HG02885 (cell line): ENCODE measurements around the gene ROR1.

Source experiments
- ATAC-seq: cut with Tn5 transposase; IDR thresholded peaks from one replicate; pipeline ENCODE4 v1.9.1; 2021; ENCODE audit warnings: mild to moderate bottlenecking; ENCODE audit not compliant: unreplicated experiment, poor library complexity

The ROR1 gene

DNA sequence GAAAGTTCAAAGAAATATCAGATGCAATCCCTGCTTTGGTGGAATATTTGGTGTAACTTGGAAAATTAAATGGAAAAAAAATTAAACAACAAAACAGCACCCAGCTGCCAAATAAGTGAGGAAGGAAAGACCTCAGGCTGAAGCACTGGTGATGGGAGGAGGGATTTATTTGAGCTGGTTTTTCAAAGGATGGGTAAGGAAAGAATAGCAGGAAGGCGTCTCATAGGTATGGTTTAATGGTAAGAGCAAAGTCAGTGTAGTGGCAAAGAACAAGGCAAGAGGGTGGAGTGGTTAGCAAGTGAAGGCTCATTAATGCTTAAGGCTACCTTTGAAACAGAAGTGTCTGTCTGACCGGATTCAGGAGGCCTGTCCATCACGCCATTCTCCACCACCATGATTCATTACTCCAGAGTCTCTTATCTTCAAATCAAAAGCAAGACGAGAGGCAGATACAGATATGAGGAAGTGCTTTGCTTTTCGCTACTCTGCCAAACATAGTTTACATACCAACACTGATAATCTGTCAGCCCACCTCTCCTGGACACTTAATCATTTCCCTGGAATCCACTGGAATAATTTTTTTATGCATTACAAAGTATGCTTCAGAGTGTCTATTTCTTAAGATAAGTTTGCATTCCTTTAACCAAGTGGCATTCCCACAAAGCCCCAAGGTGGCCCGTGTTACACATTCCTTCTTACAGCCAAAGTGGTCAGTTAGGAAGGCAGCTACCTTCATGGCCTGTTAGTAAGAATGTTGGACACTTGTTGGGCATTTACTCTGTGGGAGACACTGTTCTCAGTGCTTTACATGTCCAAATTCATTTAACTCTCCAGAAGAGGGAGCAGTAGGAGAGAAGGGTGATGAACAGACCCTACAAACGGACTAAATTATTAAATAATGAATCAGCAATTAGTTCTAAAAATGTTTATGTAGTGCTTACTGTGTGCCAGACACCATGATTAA lies 146.6 kb downstream of the ROR1 start:
- no peak for ATAC-seq

DNA sequence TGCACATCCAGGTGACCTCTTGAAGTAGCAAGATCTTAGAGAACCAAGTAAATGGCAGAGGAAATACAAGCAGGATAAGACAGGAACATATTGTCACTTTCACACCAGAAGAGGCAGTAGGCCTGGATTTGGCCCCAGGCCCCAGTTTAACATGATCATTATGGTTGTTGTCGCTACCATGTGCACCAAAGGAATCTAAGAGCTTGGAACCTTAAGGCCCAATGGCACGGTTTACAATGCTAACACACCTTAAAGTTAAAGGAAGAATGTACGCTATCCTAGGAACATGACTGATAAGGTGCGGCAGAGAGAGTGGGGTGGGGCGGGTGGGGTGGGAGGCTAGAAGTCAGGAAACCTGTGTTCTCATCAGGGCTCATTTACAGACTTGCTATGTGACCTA lies 147.5 kb downstream of the ROR1 start:
- ATAC-seq = no peak

GRCh38 chr1:63921802-63922201 lies 148.0 kb downstream of the ROR1 start:
- no peak for ATAC-seq

DNA sequence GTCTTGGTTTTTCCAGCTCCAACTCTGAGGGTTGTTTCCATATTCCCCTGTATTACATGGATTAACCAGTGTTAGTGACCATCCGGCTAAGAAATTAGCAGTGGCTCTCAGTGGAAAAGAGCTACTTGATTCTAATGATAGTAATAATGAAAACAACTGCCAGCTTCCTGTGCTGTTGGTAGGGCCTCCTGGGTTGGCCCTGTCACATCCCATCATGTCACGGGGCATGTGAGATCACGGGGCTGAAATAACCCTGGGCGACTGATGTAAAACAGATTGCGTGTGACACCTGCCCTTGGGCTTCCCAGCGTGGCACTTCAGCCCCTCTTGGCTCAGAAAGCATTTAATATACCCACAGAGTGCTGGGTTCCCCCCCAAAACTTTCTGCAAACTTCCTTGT lies 149.0 kb downstream of the ROR1 start:
- no peak for ATAC-seq

DNA sequence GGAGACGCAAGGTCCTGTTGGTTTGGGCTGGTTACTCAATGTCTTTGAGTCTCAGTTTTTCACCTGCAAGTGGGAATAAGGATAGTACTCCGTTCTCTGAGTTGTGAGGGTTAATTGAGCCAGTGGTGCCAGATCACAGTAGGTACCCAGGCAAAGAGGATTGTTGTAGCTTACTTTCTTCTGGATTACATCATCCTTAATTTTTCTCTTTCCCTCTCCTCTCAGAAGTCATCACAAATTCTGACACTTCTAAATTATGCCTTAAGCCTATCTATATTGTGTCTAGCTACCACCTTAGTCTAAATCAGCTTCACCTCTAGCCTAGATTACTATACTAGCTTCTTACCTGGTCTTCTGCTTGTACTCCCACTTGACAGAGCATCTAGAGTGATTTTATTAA lies 149.5 kb downstream of the ROR1 start:
- ATAC-seq = no peak

- no peak for ATAC-seq
These were observed 150.8 kb downstream of the ROR1 start for GRCh38 chr1:63924600-63924999.

GRCh38 chr1:63928186-63929105 lies 154.6 kb downstream of the ROR1 start:
- ATAC-seq = no peak

DNA sequence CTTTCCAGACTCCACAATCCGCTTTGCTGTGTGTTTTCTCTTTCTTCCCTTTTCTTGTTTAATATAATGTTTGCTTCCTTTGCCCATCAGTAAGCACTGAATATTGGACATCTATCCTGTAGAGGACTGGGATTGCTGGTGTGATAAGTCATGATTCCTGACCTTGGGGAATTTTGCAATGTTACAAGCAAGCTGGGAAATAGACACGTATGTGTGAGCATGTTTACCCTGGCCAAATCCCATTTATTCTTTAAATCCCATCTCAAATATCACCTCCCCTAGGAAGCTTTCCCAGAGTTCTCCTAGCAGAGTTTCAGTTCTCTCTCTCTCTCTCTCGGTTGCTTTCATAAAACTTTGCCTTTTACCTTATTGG lies 155.3 kb downstream of the ROR1 start:
- no peak for ATAC-seq

- ATAC-seq = no peak
These were observed 157.7 kb downstream of the ROR1 start for GRCh38 chr1:63931468-63931867.

GRCh38 chr1:63934697-63935096 lies 160.9 kb downstream of the ROR1 start:
- no peak for ATAC-seq

DNA sequence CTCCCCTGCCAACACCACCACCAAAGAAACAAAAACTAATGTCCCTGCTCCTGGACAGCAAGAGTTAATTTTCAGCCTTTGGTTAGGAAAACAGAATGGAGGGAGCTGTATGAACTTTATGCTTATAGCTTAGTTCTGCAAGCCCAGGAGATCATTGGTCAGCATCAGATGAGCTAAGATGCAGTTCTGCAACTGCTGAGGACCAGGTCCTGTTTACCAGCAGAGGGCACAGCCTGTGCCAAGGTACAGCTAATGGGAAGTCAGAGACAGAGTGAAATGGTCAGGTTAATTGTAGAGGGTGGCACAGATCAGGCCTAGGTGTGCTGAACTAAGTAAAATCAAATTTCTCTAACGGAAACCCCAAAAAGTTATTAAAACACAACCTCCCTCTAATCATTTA lies 161.3 kb downstream of the ROR1 start:
- ATAC-seq = no peak

GRCh38 chr1:63935553-63935952 lies 161.7 kb downstream of the ROR1 start:
- ATAC-seq = no peak

DNA sequence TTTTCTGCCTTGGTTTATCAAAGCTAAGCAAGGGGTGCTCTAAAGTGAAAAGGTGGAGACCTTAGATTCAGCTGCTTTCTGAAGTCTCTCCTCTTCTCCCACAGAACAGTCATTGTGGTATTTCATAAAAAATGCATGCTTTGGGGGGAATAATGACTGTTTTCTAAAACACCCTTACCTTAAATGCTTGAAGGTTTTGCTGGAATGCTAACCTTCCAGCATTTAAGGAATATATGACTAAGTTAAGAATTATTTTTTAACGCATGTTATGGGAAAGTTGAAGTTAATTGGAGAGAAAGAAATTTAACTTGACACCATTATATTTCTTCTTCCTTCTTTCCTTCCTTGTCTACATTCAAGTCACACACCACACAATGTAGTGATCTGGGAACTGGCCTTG lies 162.5 kb downstream of the ROR1 start:
- ATAC-seq = no peak

DNA sequence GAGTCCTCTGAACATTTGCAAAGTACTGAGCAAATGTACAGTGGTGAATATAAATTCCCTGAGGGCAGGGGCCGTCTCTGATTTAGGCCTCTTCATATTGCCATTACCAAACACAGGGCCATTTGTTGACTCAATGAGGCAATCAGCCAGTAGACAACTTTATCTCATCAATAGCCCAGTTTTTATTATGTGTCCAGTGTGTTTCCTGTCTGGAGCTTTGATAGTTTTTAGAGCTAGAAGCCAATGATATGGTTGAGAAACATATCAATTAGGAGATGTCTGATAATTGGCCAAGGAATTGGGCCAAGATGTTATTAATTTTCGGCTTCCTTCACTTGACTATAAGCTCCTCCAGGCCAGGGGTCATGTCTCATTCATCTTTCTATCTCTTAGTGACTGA lies 163.0 kb downstream of the ROR1 start:
- ATAC-seq = no peak

DNA sequence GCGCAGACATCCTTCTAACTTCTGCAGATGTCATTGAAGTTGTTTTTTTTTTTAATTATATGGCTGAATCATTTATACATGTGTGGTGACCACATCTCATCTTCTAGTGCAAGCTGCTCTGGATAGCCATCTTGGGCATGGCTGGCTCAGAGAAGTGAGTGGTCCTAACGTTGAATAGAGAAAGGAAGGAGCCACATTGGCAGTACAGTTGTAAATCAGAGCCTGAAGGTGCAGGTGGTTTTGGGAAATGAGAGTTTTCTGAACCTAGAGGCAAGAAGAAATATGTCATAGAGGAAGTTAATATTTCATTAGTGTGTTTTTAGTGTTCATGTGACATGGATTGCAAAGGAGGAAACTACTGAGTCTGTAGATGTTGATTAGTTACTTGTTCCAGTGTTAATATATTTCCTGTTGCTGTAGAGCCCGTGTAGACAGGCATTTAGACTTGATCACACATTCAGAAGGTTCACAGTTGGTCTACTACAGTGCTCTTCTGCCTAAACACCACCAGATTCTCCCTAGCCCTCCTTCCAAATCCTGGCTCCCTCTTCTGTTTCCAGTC lies 163.7 kb downstream of the ROR1 start:
- no peak for ATAC-seq

DNA sequence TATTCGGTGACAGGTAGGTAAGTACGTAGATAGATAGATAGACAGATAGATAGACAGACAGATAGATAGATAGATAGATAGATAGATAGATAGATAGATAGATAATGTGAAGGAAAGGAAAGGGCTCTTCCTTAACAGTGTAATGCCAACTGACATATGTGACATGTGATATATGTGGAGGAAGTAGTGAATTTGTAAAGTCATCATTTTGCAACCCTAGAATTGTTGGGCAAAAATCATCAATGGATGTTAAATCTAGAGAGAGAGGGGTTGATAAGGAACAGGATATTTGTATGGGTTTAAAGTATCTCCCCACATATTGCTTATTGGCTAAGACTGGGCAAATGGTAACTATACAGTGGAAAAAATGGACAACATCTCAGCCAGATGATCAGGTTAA lies 166.6 kb downstream of the ROR1 start:
- no peak for ATAC-seq

GRCh38 chr1:63943393-63943792 lies 169.6 kb downstream of the ROR1 start:
- ATAC-seq = no peak

- no peak for ATAC-seq
These were observed 172.1 kb downstream of the ROR1 start for GRCh38 chr1:63945943-63946342.

GRCh38 chr1:63946866-63947491 lies 173.2 kb downstream of the ROR1 start:
- no peak for ATAC-seq

DNA sequence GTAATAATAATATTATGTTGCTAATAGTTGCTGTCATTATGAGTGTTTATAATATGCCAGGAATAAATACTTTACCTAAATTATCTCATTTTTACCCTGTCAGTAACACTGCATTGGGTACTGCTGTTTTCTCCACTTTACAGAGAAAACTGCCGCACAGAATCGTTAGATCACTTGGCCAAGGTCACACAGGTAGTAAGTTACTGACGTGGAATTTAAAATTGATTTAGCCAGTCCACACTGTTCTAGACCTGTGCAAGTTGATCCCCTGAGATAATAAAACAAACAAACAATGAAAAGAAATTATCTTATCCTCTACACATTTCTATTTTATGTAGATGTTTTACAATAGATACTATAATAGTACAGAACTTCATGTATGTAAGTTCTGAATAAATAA lies 174.1 kb downstream of the ROR1 start:
- ATAC-seq = no peak
